ENCODE measurements around the gene AHNAK2. TPM values are rescaled to one million over a fixed set of nuclear protein-coding genes. Genes with fewer than 3 reads are reported as not detected.

AHNAK2 gene
- total and polyA plus RNA-seq, 2 of the 13 experiments (the other 11 are each of a cell fraction or from before 2014, with no cell fraction given), result 0.11 to 0.18 TPM

GRCh38 chr14:104931304-104931770 is 46.8 kb downstream of the AHNAK2 start:
- H3K27me3 ChIP-seq (ENCODE audit: control insufficient read depth in 1 of 2, insufficient read depth in 2 of 2, low read length in 2 of 2), result peaks cover 28 to 86% of the 10 kb centered on the region in 2 experiments
- no peak overlapping the region for H3K27ac ChIP-seq (ENCODE audit: extremely low read length, insufficient read depth, low read length)
- FAIRE-seq (no peak), DNase-seq (ENCODE audit: low spot score) (no peak), ATAC-seq (no peak)
- H4K20me1 ChIP-seq (ENCODE audit: insufficient read depth, low read length), result no peaks in the 10 kb centered on the region
- intact Hi-C loops (cut with micrococcal nuclease; ENCODE audit: unreplicated experiment), result no loop called here
- 14% methylated on average over 7 of the region's 9 CpGs for WGBS (ENCODE audit: low lambda C conversion rate)
- no peak overlapping the region for H3K4me3 ChIP-seq (replicated peaks in 1 of 3; ENCODE audit: insufficient read depth in 1 of 3, low read depth in 2 of 3, low read length in 3 of 3)
- no peak overlapping the region for H3K9ac ChIP-seq (ENCODE audit: insufficient read depth, low read depth, low read length)
- no peak overlapping the region for H2AFZ ChIP-seq (ENCODE audit: low read length)
- H3K36me3 ChIP-seq (replicated peaks in 1 of 2; ENCODE audit: control insufficient read depth in 1 of 2, insufficient read depth in 2 of 2, low read length in 2 of 2), result no peaks in the 10 kb centered on the region
- BruUV-seq (replicated peaks), result no TSS peak
- ChIA-PET POLR2A (no interaction called here), CTCF (ENCODE audit: low intra/inter-chr PET ratio, low total read pairs) (no interaction called here)
- no peak overlapping the region for H3K4me2 ChIP-seq (ENCODE audit: low read depth, low read length)
- no peak for TF ChIP-seq ZNF761 (CRISPR knock-in tag; conservative IDR thresholded peaks at IDR 0.05)
- in situ Hi-C loops (cut with HindIII; ENCODE audit: extremely low pct_ligation_motif_present, low pct_unique_long_range_greater_than_20kb), result no loop called here
- no peaks in the 10 kb centered on the region for H3K9me3 ChIP-seq (ENCODE audit: low read length)
- H3K4me1 ChIP-seq (ENCODE audit: insufficient read depth, low read length), result no peaks in the 10 kb centered on the region; the same call in 1 of the 2 replicates
- H3K79me2 ChIP-seq (ENCODE audit: insufficient read depth, low read length), result no peaks in the 10 kb centered on the region

DNA sequence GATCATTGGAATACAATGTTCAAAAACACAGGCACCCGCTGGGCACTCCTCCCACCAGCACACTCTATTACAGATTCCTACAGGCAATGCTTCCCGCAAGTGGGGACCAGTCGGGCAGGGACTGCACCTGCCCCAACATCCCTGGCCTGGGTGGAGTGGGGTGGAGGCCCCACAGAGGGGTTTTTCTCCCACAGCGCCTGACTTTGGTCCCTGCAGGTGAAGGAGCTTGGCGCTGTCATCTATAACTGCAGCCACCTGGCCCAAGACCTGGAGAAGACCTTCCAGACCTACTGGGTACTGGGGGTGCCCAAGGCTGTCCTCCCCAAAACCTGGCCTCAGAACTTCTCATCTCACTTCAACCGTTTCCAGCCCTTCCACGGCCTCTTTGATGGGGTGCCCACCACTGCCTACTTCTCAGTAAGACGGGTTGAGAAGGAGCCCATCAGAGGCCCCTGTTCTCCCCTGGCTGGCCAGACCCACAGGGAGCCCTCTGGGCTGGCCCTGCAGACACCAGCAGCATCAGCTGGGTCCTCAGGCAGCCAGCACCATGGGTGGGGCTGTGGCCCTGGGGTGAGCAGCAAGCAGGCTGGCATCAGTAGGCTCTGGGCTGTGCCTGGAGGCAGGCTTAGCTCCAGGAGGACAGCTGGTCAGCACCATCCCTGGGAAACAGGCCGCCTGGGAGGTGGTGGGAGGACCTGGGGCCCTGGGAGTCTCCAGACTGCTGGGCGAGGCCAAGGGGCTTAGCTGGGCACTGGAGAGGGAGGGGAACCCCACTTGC is 47.5 kb downstream of the AHNAK2 start:
- POLR2A ChIA-PET, result no interaction called here
- DNase-seq (ENCODE audit: low spot score), result no peak
- no peak for FAIRE-seq
- CTCF ChIA-PET (ENCODE audit: low intra/inter-chr PET ratio, low total read pairs), result no interaction called here
- Histone ChIP-seq H3K4me2 (ENCODE audit: low read depth, low read length) (no peak overlapping the region), H3K27me3 (ENCODE audit: control insufficient read depth in 1 of 2, insufficient read depth in 2 of 2, low read length in 2 of 2) (peaks cover 28 to 85% of the 10 kb centered on the region in 2 experiments), H3K4me3 (replicated peaks in 1 of 3; ENCODE audit: insufficient read depth in 1 of 3, low read depth in 2 of 3, low read length in 3 of 3) (no peak overlapping the region), H3K9me3 (ENCODE audit: low read length) (no peaks in the 10 kb centered on the region), H2AFZ (ENCODE audit: low read length) (no peak overlapping the region), H3K79me2 (ENCODE audit: insufficient read depth, low read length) (no peaks in the 10 kb centered on the region), H3K9ac (ENCODE audit: insufficient read depth, low read depth, low read length) (no peak overlapping the region), H4K20me1 (ENCODE audit: insufficient read depth, low read length) (no peaks in the 10 kb centered on the region), H3K36me3 (replicated peaks in 1 of 2; ENCODE audit: control insufficient read depth in 1 of 2, insufficient read depth in 2 of 2, low read length in 2 of 2) (no peaks in the 10 kb centered on the region), H3K27ac (ENCODE audit: extremely low read length, insufficient read depth, low read length) (no peak overlapping the region), H3K4me1 (ENCODE audit: insufficient read depth, low read length) (no peaks in the 10 kb centered on the region; the same call in 1 of the 2 replicates)
- in situ Hi-C loops (cut with HindIII; ENCODE audit: extremely low pct_ligation_motif_present, low pct_unique_long_range_greater_than_20kb) (no loop called here), intact Hi-C loops (cut with micrococcal nuclease; ENCODE audit: unreplicated experiment) (no loop called here)
- BruUV-seq (replicated peaks), result no TSS peak
- ATAC-seq, result no peak
- 13% methylated on average over 8 of the region's 10 CpGs for WGBS (ENCODE audit: low lambda C conversion rate)
- TF ChIP-seq ZFP36 (IDR thresholded peaks at IDR 0.05; ENCODE audit: borderline replicate concordance, low read depth, low read length, partially characterized antibody), result no peak
- no peak for TF ChIP-seq TSC22D2 (CRISPR knock-in tag; IDR thresholded peaks at IDR 0.05; ENCODE audit: borderline replicate concordance)
- TF ChIP-seq, protein P1, sequence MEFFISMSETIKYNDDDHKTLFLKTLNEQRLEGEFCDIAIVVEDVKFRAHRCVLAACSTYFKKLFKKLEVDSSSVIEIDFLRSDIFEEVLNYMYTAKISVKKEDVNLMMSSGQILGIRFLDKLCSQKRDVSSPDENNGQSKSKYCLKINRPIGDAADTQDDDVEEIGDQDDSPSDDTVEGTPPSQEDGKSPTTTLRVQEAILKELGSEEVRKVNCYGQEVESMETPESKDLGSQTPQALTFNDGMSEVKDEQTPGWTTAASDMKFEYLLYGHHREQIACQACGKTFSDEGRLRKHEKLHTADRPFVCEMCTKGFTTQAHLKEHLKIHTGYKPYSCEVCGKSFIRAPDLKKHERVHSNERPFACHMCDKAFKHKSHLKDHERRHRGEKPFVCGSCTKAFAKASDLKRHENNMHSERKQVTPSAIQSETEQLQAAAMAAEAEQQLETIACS (CRISPR knock-in tag; IDR thresholded peaks at IDR 0.05), result no peak
- TF ChIP-seq MEIS2 (CRISPR knock-in tag; IDR thresholded peaks at IDR 0.05), result no peak
- no peak for TF ChIP-seq ZNF556 (CRISPR knock-in tag; IDR thresholded peaks at IDR 0.05; ENCODE audit: borderline replicate concordance)
- TF ChIP-seq ZNF768 (CRISPR knock-in tag; IDR thresholded peaks at IDR 0.05), result no peak
- TF ChIP-seq MAFK (conservative IDR thresholded peaks at IDR 0.05 in 1 of 2, IDR thresholded peaks at IDR 0.05 in 1 of 2; ENCODE audit: low read length in 2 of 2), result no peak
